WI38 (cell line): ENCODE results near the gene PAK5.

Experiments used
- H3K4me3 ChIP-seq: 2 replicates; pipeline ENCODE4 v1.5.1; 2011; ENCODE audit warnings: low read depth, mild to moderate bottlenecking, control low read depth, low read length
- CTCF ChIP-seq: IDR thresholded peaks from 2 replicates; pipeline ENCODE4 v1.5.1; 2012; ENCODE audit warnings: low read depth, mild to moderate bottlenecking, control low read depth, low read length

PAK5 gene

GRCh38 chr20:9672981-9673380, 165.9 kb downstream of the PAK5 start:
- no peak for TF ChIP-seq CTCF
- no peak overlapping the region for H3K4me3 ChIP-seq

- no peak overlapping the region for H3K4me3 ChIP-seq
- no peak for TF ChIP-seq CTCF
Observed at GRCh38 chr20:9672027-9672426, 166.8 kb downstream of the PAK5 start.

- no peak overlapping the region for H3K4me3 ChIP-seq
- no peak for TF ChIP-seq CTCF
Observed at GRCh38 chr20:9668381-9668780, 170.5 kb downstream of the PAK5 start.

GRCh38 chr20:9663423-9663822, 175.5 kb downstream of the PAK5 start:
- H3K4me3 ChIP-seq: no peak overlapping the region
- no peak for TF ChIP-seq CTCF

GRCh38 chr20:9660236-9660868, 178.5 kb downstream of the PAK5 start:
- no peak overlapping the region for H3K4me3 ChIP-seq
- no peak for TF ChIP-seq CTCF

GRCh38 chr20:9647741-9648140, 191.1 kb downstream of the PAK5 start:
- no peak for TF ChIP-seq CTCF
- H3K4me3 ChIP-seq: no peak overlapping the region

- no peak overlapping the region for H3K4me3 ChIP-seq
Observed at GRCh38 chr20:9646375-9646774, 192.5 kb downstream of the PAK5 start.

More at GRCh38 chr20:9646375-9646774, 192.5 kb downstream of the PAK5 start:
- TF ChIP-seq CTCF: no peak
